PFSK-1 (cell line): ENCODE results near the gene RGS16.

ENCODE experiments used
- FOXP2 ChIP-seq: optimal IDR thresholded peaks from 2 replicates; pipeline ENCODE3; 2011; ENCODE audit warnings: borderline replicate concordance, control low read depth, inconsistent platforms; ENCODE audit not compliant: insufficient read depth; ENCODE audit errors: extremely low read length, extremely low read depth
- POLR2AphosphoS5 ChIP-seq: IDR thresholded peaks from 2 replicates; pipeline ENCODE4 v1.6.1; 2012; ENCODE audit warnings: low read depth, mild to moderate bottlenecking, control low read depth, low read length, moderate library complexity
- REST ChIP-seq, 2 experiments: IDR thresholded peaks; 2 replicates each; pipeline versions ENCODE4 v1.6.1 to v1.8.0; 2011 to 2012; ENCODE audit warnings: low read depth in 2 of 2, low read length in 2 of 2, control low read depth in 1 of 2, inconsistent platforms in 1 of 2, mild to moderate bottlenecking in 1 of 2, moderate library complexity in 1 of 2; ENCODE audit not compliant: insufficient read depth in 1 of 2
- SIN3A ChIP-seq: IDR thresholded peaks from 2 replicates; pipeline ENCODE4 v1.6.1; 2012; ENCODE audit warnings: mild to moderate bottlenecking, low read length, moderate library complexity, borderline replicate concordance; ENCODE audit not compliant: insufficient read depth
- TAF1 ChIP-seq: IDR thresholded peaks from 2 replicates; pipeline ENCODE4 v1.6.1; 2012; ENCODE audit warnings: low read length, control low read depth, borderline replicate concordance; ENCODE audit not compliant: insufficient read depth

The RGS16 gene

GRCh38 chr1:182575540-182576149 lies 28.5 kb downstream of the RGS16 start:
- TF ChIP-seq POLR2AphosphoS5 (no peak), FOXP2 (no peak), REST (IDR thresholded peaks at IDR 0.05; ENCODE audit: insufficient read depth in 1 of 2, low read depth in 2 of 2, low read length in 2 of 2) (no peak), TAF1 (no peak), SIN3A (no peak)

- no peak for TF ChIP-seq SIN3A
- no peak for TF ChIP-seq REST (IDR thresholded peaks at IDR 0.05; ENCODE audit: insufficient read depth in 1 of 2, low read depth in 2 of 2, low read length in 2 of 2)
- TF ChIP-seq TAF1: no peak
- no peak for TF ChIP-seq POLR2AphosphoS5
- no peak for TF ChIP-seq FOXP2
These were observed 30.0 kb downstream of the RGS16 start for GRCh38 chr1:182574156-182574555.

- TF ChIP-seq POLR2AphosphoS5 (no peak), FOXP2 (no peak), SIN3A (no peak), REST (IDR thresholded peaks at IDR 0.05; ENCODE audit: insufficient read depth in 1 of 2, low read depth in 2 of 2, low read length in 2 of 2) (no peak), TAF1 (no peak)
These were observed 33.6 kb downstream of the RGS16 start for GRCh38 chr1:182570611-182570970.

- TF ChIP-seq FOXP2 (no peak), REST (IDR thresholded peaks at IDR 0.05; ENCODE audit: insufficient read depth in 1 of 2, low read depth in 2 of 2, low read length in 2 of 2) (no peak), SIN3A (no peak), TAF1 (no peak), POLR2AphosphoS5 (no peak)
These were observed 34.1 kb downstream of the RGS16 start for GRCh38 chr1:182569939-182570610.
